Endothelial cell (in vitro differentiated cells): Measurements from ENCODE around the gene HMBS. TPM values are rescaled to one million over a fixed set of nuclear protein-coding genes. Genes with fewer than 3 reads are reported as not detected.
"Not testable (repeated sequence)": the region's sequence is repeated elsewhere in the genome, so short reads cannot be mapped to it uniquely, and the experiment has no call there.

Experiments
- DNase-seq: peaks from one replicate; pipeline ENCODE4 v3.0.0; 2021; ENCODE audit warnings: low spot score
- H3K27ac Mint-ChIP-seq: one replicate; pipeline ENCODE4 v1.8.0; 2021; ENCODE audit warnings: mixed read lengths, inconsistent platforms; ENCODE audit not compliant: unreplicated experiment
- H3K27me3 Mint-ChIP-seq: one replicate; pipeline ENCODE4 v1.8.0; 2021; ENCODE audit warnings: mild to moderate bottlenecking, moderate library complexity, mixed read lengths, inconsistent platforms; ENCODE audit not compliant: unreplicated experiment
- H3K36me3 Mint-ChIP-seq: one replicate; pipeline ENCODE4 v1.8.0; 2021; ENCODE audit warnings: mild to moderate bottlenecking, low read depth, mixed read lengths, inconsistent platforms; ENCODE audit not compliant: unreplicated experiment
- H3K4me1 Mint-ChIP-seq: one replicate; pipeline ENCODE4 v1.8.0; 2021; ENCODE audit warnings: mild to moderate bottlenecking, mixed read lengths, inconsistent platforms; ENCODE audit not compliant: unreplicated experiment
- H3K4me3 Mint-ChIP-seq: one replicate; pipeline ENCODE4 v1.8.0; 2021; ENCODE audit warnings: mild to moderate bottlenecking, mixed read lengths, inconsistent platforms; ENCODE audit not compliant: unreplicated experiment
- H3K9me3 Mint-ChIP-seq: one replicate; pipeline ENCODE4 v1.8.0; 2021; ENCODE audit warnings: mixed read lengths, inconsistent platforms; ENCODE audit not compliant: unreplicated experiment
- total RNA-seq: library from RNA; stranded (reverse); fragmentation: NEBNext Ultra II Directional; extraction: Animal tissue kit (Norgen Biotek cat#: 25700); gene quantifications from one replicate; pipeline ENCODE4 v1.2.1, GENCODE V29; 2021; ENCODE audit not compliant: unreplicated experiment
- TF ChIP-seq, protein P1 (sequence below): fragments of 200-600 bp; sonication (generic); IDR thresholded peaks from one replicate; pipeline ENCODE4 v1.5.0; 2021; ENCODE audit warnings: antibody characterized with exemption; ENCODE audit not compliant: unreplicated experiment

The HMBS gene
- total RNA-seq, 1 donor from 2014 or later: 13.6 TPM

DNA sequence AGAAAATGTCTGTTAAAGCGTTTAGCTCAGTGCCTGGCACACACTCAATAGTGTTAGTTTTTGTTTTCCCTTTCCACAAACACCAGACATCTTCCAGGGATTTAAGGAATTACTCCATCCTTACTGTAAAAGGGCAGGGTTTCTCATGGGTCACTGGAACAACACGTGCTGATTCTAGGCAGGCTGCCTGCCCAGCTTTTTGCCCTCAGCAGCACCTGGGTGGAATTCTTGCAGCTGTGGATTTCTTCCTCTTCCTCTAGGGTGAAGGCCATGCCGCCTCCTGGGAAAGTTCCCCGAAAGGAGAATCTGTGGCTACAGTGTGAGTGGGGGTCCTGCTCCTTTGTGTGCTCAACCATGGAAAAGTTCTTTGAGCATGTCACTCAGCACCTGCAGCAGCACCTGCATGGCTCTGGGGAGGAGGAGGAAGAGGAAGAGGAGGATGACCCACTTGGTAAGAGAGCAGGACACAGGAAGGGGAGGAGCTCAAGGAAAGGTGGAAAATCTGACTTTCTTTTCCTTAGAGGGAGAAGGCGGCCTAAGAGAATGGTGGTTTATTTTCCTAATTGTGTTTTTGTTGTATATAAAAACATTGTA is 42.1 kb downstream of the HMBS start:
- Mint-ChIP-seq H3K27ac (peak overlapping the region; percentile 14), H3K27me3 (peaks cover 5% of the 10 kb centered on the region), H3K4me3 (no peak overlapping the region), H3K36me3 (peaks cover 34% of the 10 kb centered on the region), H3K9me3 (no peaks in the 10 kb centered on the region), H3K4me1 (peaks cover 32% of the 10 kb centered on the region)
- DNase-seq: no peak
- TF ChIP-seq, protein P1, sequence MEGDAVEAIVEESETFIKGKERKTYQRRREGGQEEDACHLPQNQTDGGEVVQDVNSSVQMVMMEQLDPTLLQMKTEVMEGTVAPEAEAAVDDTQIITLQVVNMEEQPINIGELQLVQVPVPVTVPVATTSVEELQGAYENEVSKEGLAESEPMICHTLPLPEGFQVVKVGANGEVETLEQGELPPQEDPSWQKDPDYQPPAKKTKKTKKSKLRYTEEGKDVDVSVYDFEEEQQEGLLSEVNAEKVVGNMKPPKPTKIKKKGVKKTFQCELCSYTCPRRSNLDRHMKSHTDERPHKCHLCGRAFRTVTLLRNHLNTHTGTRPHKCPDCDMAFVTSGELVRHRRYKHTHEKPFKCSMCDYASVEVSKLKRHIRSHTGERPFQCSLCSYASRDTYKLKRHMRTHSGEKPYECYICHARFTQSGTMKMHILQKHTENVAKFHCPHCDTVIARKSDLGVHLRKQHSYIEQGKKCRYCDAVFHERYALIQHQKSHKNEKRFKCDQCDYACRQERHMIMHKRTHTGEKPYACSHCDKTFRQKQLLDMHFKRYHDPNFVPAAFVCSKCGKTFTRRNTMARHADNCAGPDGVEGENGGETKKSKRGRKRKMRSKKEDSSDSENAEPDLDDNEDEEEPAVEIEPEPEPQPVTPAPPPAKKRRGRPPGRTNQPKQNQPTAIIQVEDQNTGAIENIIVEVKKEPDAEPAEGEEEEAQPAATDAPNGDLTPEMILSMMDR: no peak

DNA sequence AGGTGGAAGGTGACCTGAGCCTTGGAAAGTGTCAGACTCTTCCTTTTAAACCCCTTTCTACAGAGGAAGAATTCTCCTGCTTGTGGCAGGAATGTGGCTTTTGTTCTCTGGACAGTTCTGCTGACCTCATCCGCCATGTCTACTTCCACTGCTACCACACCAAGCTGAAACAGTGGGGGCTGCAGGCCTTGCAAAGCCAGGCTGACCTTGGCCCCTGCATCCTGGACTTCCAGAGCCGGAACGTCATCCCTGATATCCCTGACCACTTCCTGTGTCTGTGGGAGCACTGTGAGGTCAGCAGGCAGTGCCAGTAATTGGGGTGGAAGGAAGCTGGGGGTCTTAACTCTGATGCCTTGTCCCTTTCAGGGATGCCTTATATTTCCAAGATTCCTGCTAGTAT is 46.0 kb downstream of the HMBS start:
- Mint-ChIP-seq H3K4me3 (peak overlapping the region; percentile 57), H3K27ac (peak overlapping the region; percentile 43), H3K36me3 (peaks cover 44% of the 10 kb centered on the region), H3K4me1 (peaks cover 27% of the 10 kb centered on the region), H3K9me3 (no peaks in the 10 kb centered on the region), H3K27me3 (peaks cover 9% of the 10 kb centered on the region)
- TF ChIP-seq, protein P1: no peak
- no peak for DNase-seq

DNA sequence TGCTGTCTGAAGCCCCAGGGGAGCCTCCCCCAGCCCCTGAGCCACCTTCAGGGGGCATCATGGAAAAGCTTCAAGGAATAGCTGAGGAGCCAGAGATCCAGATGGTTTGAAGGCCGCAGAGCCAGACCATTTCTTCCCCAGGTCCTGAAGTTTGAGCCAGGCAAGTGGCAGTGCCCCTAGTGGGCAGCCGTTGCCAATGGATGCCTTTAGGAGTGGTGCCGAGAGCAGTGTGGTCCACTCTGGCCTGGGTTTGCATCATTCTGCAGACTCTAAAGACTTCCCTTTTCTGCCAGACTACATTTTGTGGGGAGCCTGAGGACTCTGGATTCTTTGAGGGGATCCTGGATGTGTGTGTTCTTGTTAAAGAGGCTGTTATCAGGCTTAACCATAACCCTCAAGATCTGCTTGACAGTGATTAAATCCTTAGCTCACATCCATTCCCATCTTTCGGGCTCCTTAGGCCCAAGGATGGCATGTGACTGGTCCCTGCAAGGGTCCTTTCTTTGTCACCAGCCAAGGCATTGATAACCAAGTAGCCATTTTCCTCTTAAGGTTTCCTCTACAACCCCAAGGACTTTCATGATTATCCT is 49.8 kb downstream of the HMBS start:
- TF ChIP-seq, protein P1: peak; percentile 53
- Mint-ChIP-seq H3K27ac (no peak overlapping the region), H3K27me3 (peaks cover 9% of the 10 kb centered on the region), H3K4me1 (peaks cover 25% of the 10 kb centered on the region), H3K9me3 (no peaks in the 10 kb centered on the region), H3K36me3 (peaks cover 38% of the 10 kb centered on the region), H3K4me3 (no peak overlapping the region)
- no peak for DNase-seq

DNA sequence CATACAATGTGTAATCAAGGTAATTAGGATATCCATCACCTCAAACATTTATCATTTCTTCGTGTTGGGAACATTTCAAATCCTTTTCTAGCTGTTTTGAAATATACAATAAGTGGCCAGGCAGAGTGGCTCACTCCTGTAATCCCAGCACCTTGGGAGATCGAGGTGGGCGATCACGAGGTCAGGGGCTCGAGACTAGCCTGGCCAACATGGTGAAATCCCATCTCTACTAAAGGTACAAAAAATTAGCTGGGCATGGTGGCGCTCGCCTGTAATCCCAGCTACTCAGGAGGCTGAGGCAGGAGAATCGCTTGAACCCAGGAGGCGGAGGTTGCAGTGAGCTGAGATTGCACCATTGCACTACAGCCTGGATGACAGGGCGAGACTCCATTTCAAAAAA is 54.6 kb downstream of the HMBS start:
- not testable (repeated sequence) for H3K4me1 Mint-ChIP-seq, DNase-seq, H3K4me3 Mint-ChIP-seq, H3K9me3 Mint-ChIP-seq, H3K27ac Mint-ChIP-seq, H3K27me3 Mint-ChIP-seq, H3K36me3 Mint-ChIP-seq

Other genes starting within 250 kb of the HMBS start
- not detected for gene CXCR5, start 201.0 kb upstream of the HMBS start, total RNA-seq
- 16.5 TPM for gene BCL9L, start 159.0 kb upstream of the HMBS start, total RNA-seq
- gene UPK2, start 128.6 kb upstream of the HMBS start, total RNA-seq: not detected
- gene FOXR1, start 113.1 kb upstream of the HMBS start, total RNA-seq: not detected
- 34.7 TPM for gene CENATAC, start 86.7 kb upstream of the HMBS start, total RNA-seq
- gene RPS25, start 66.5 kb upstream of the HMBS start, total RNA-seq: 1,293 TPM
- 60.4 TPM for gene TRAPPC4, start 66.1 kb upstream of the HMBS start, total RNA-seq
- 21.9 TPM for gene SLC37A4, start 54.0 kb upstream of the HMBS start, total RNA-seq
- 243 TPM for gene HYOU1, start 27.7 kb upstream of the HMBS start, total RNA-seq
- gene VPS11, start 17.1 kb upstream of the HMBS start, total RNA-seq: 32.7 TPM
- gene DPAGT1, start 17.0 kb downstream of the HMBS start, total RNA-seq: 53.2 TPM
- gene C2CD2L, start 22.5 kb downstream of the HMBS start, total RNA-seq: 11.7 TPM
- gene HINFP, start 36.7 kb downstream of the HMBS start, total RNA-seq: 33.6 TPM
- 0.10 TPM for gene ABCG4, start 64.2 kb downstream of the HMBS start, total RNA-seq
- gene NLRX1, start 83.8 kb downstream of the HMBS start, total RNA-seq: 12.3 TPM
- gene NHERF4, start 100.6 kb downstream of the HMBS start, total RNA-seq: not detected
- 47.5 TPM for gene CBL, start 121.5 kb downstream of the HMBS start, total RNA-seq
- gene MCAM, start 232.2 kb downstream of the HMBS start, total RNA-seq: 78.3 TPM
- gene RNF26, start 249.6 kb downstream of the HMBS start, total RNA-seq: 31.5 TPM